Measurements from ENCODE around the gene TPM2. TPM values are rescaled to one million over a fixed set of nuclear protein-coding genes. Genes with fewer than 3 reads are reported as not detected.
A peak's percentile ranks its signal among the peaks of the same experiment; 100 is the strongest.

Gene TPM2
- total RNA-seq, 6 experiments from 2014 or later: 1,810 to 3,557 (median 2,546) TPM

DNA sequence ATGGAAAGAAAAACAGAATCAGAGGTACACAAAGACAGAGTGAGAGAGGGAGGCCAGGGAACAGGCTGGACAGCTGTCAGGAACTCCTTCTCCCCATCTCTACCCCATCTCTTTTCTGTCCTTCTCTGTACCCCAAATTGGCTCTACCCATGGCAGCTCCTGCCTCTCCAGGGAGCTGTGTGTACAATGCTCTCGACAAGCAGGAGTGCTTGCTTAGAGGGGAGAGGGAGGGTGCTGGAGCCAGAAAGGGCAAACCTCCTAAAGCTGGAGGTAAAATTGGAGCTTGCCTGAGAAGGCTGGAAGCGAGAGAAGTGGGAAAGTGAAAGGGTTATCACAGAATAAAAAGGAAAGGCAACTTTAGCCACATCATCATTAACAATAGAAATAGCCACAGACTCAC lies 6.4 kb downstream of the TPM2 start:
- DNase-seq: no peak
- Mint-ChIP-seq H3K36me3 (ENCODE audit: low read depth) (peaks cover 58% of the 10 kb centered on the region), H3K27ac (peak overlapping the region; percentile 79), H3K27me3 (ENCODE audit: insufficient read depth) (peaks cover 31% of the 10 kb centered on the region), H3K4me3 (peak overlapping the region; percentile 65), H3K4me1 (ENCODE audit: low read depth) (peaks cover 96% of the 10 kb centered on the region), H3K9me3 (no peaks in the 10 kb centered on the region)
- TF ChIP-seq, protein P1, sequence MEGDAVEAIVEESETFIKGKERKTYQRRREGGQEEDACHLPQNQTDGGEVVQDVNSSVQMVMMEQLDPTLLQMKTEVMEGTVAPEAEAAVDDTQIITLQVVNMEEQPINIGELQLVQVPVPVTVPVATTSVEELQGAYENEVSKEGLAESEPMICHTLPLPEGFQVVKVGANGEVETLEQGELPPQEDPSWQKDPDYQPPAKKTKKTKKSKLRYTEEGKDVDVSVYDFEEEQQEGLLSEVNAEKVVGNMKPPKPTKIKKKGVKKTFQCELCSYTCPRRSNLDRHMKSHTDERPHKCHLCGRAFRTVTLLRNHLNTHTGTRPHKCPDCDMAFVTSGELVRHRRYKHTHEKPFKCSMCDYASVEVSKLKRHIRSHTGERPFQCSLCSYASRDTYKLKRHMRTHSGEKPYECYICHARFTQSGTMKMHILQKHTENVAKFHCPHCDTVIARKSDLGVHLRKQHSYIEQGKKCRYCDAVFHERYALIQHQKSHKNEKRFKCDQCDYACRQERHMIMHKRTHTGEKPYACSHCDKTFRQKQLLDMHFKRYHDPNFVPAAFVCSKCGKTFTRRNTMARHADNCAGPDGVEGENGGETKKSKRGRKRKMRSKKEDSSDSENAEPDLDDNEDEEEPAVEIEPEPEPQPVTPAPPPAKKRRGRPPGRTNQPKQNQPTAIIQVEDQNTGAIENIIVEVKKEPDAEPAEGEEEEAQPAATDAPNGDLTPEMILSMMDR (IDR thresholded peaks at IDR 0.05): no peak

- Mint-ChIP-seq H3K4me1 (ENCODE audit: low read depth) (peaks cover 96% of the 10 kb centered on the region), H3K4me3 (peak overlapping the region; percentile 65), H3K27ac (peak overlapping the region; percentile 79), H3K27me3 (ENCODE audit: insufficient read depth) (peaks cover 31% of the 10 kb centered on the region), H3K9me3 (no peaks in the 10 kb centered on the region), H3K36me3 (ENCODE audit: low read depth) (peaks cover 52% of the 10 kb centered on the region)
- no peak for DNase-seq
- TF ChIP-seq, protein P1 (IDR thresholded peaks at IDR 0.05): no peak
Observed at GRCh38 chr9:35682520-35683315, 7.0 kb downstream of the TPM2 start.

GRCh38 chr9:35682051-35682450 lies 7.7 kb downstream of the TPM2 start:
- H3K4me1 Mint-ChIP-seq (ENCODE audit: low read depth): peaks cover 95% of the 10 kb centered on the region
- no peaks in the 10 kb centered on the region for H3K9me3 Mint-ChIP-seq

DNA sequence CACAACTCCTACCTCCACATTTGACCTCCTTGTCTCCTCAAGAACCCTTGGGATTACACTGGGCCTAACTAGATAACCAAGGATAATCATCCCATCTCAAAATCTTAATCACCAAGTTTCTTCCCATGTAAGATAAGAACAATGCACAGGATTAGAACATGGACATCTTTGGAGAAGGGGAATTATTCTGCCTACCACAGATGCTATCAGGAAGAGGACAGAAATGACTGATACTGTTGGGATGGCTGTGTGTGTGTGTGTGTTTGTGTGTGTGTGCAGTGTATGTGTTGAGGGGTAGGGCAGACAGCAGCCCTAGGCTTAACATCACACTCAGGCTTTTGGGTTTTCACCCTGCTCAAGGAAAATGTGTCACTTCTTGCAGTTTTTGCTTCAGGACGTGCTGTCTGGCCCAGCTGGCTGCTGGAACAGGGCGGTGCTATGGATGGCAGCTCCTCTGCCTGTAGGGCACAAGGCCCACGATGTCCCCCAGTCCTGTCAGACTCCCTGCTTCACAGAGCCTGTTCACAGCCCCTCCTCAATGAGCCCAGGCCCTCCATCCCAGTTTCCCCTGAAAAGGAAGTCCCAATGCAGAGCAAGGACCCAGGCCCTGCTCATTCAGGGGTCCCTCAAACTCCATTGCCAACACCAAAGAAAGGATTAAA lies 8.3 kb downstream of the TPM2 start:
- peaks cover 31% of the 10 kb centered on the region for H3K27me3 Mint-ChIP-seq (ENCODE audit: insufficient read depth)
- H3K4me1 Mint-ChIP-seq (ENCODE audit: low read depth): peaks cover 90% of the 10 kb centered on the region
- peak overlapping the region; percentile 65; the same call in 1 of the 2 replicates for H3K4me3 Mint-ChIP-seq
- H3K9me3 Mint-ChIP-seq: no peaks in the 10 kb centered on the region
- peak overlapping the region; percentile 79 for H3K27ac Mint-ChIP-seq
- peaks cover 39% of the 10 kb centered on the region for H3K36me3 Mint-ChIP-seq (ENCODE audit: low read depth)
- peak; percentile 71 for DNase-seq
- TF ChIP-seq, protein P1 (IDR thresholded peaks at IDR 0.05): no peak

More at GRCh38 chr9:35682051-35682450, 7.7 kb downstream of the TPM2 start:
- peaks cover 45% of the 10 kb centered on the region for H3K36me3 Mint-ChIP-seq (ENCODE audit: low read depth)
- H3K4me3 Mint-ChIP-seq: peak overlapping the region; percentile 65
- no peak for DNase-seq
- peaks cover 31% of the 10 kb centered on the region for H3K27me3 Mint-ChIP-seq (ENCODE audit: insufficient read depth)
- TF ChIP-seq, protein P1 (IDR thresholded peaks at IDR 0.05): no peak
- H3K27ac Mint-ChIP-seq: peak overlapping the region; percentile 79

GRCh38 chr9:35680331-35681105 lies 9.2 kb downstream of the TPM2 start:
- H3K4me1 Mint-ChIP-seq (ENCODE audit: low read depth): peaks cover 81% of the 10 kb centered on the region
- H3K27me3 Mint-ChIP-seq (ENCODE audit: insufficient read depth): peaks cover 28% of the 10 kb centered on the region
- TF ChIP-seq, protein P1 (IDR thresholded peaks at IDR 0.05): no peak
- H3K36me3 Mint-ChIP-seq (ENCODE audit: low read depth): peaks cover 35% of the 10 kb centered on the region
- H3K27ac Mint-ChIP-seq: peak overlapping the region; percentile 79
- peak; percentile 79 for DNase-seq
- H3K4me3 Mint-ChIP-seq: peak overlapping the region; percentile 23; the same call in 1 of the 2 replicates
- H3K9me3 Mint-ChIP-seq: no peaks in the 10 kb centered on the region

Measured in HFFc6 (cell line).